Chondrocyte (in vitro differentiated cells): ENCODE results near the gene CDH12. TPM values are rescaled to one million over a fixed set of nuclear protein-coding genes. Genes with fewer than 3 reads are reported as not detected.

Experiments used
- DNase-seq: peaks from one replicate; pipeline ENCODE4 v3.0.0; 2021; ENCODE audit warnings: mixed read lengths, low spot score
- H3K27ac Mint-ChIP-seq: one replicate; pipeline ENCODE4 v1.8.0; 2021; ENCODE audit warnings: mild to moderate bottlenecking, moderate library complexity, mixed read lengths; ENCODE audit not compliant: unreplicated experiment
- H3K27me3 Mint-ChIP-seq: 2 replicates; pipeline ENCODE4 v1.8.0; 2021; ENCODE audit warnings: low read depth, mixed read lengths
- H3K36me3 Mint-ChIP-seq: 2 replicates; pipeline ENCODE4 v1.8.0; 2021; ENCODE audit warnings: low read depth, mixed read lengths
- H3K4me1 Mint-ChIP-seq: 2 replicates; pipeline ENCODE4 v1.8.0; 2021; ENCODE audit warnings: low read depth, mild to moderate bottlenecking, mixed read lengths
- H3K4me3 Mint-ChIP-seq: one replicate; pipeline ENCODE4 v1.8.0; 2021; ENCODE audit warnings: mild to moderate bottlenecking, moderate library complexity, mixed read lengths; ENCODE audit not compliant: unreplicated experiment
- H3K9me3 Mint-ChIP-seq: 2 replicates; pipeline ENCODE4 v1.8.0; 2021; ENCODE audit warnings: low read depth, mixed read lengths
- total RNA-seq: library from RNA; stranded (reverse); gene quantifications from 3 replicates; pipeline ENCODE4 v1.2.1, GENCODE V29; 2021
- TF ChIP-seq, protein P1 (sequence below): fragments of 200-600 bp; sonication (generic); IDR thresholded peaks from 2 replicates; pipeline ENCODE4 v1.5.0; 2021; ENCODE audit warnings: antibody characterized with exemption, mild to moderate bottlenecking, moderate library complexity

The CDH12 gene
- total RNA-seq, 1 donor from 2014 or later, result not detected

GRCh38 chr5:22604711-22605110 lies 248.4 kb downstream of the CDH12 start:
- Mint-ChIP-seq H3K27me3 (peaks cover 5% of the 10 kb centered on the region), H3K36me3 (no peaks in the 10 kb centered on the region), H3K9me3 (peaks cover 9% of the 10 kb centered on the region), H3K4me1 (no peaks in the 10 kb centered on the region), H3K27ac (no peak overlapping the region), H3K4me3 (no peak overlapping the region)
- no peak for DNase-seq
- TF ChIP-seq, protein P1, sequence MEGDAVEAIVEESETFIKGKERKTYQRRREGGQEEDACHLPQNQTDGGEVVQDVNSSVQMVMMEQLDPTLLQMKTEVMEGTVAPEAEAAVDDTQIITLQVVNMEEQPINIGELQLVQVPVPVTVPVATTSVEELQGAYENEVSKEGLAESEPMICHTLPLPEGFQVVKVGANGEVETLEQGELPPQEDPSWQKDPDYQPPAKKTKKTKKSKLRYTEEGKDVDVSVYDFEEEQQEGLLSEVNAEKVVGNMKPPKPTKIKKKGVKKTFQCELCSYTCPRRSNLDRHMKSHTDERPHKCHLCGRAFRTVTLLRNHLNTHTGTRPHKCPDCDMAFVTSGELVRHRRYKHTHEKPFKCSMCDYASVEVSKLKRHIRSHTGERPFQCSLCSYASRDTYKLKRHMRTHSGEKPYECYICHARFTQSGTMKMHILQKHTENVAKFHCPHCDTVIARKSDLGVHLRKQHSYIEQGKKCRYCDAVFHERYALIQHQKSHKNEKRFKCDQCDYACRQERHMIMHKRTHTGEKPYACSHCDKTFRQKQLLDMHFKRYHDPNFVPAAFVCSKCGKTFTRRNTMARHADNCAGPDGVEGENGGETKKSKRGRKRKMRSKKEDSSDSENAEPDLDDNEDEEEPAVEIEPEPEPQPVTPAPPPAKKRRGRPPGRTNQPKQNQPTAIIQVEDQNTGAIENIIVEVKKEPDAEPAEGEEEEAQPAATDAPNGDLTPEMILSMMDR, result no peak

- no peaks in the 10 kb centered on the region for H3K9me3 Mint-ChIP-seq
- TF ChIP-seq, protein P1, result no peak
- H3K36me3 Mint-ChIP-seq, result no peaks in the 10 kb centered on the region
- DNase-seq, result no peak
- peaks cover 5% of the 10 kb centered on the region for H3K27me3 Mint-ChIP-seq
- H3K4me3 Mint-ChIP-seq, result no peak overlapping the region
- no peak overlapping the region for H3K27ac Mint-ChIP-seq
- no peaks in the 10 kb centered on the region for H3K4me1 Mint-ChIP-seq
Measured at GRCh38 chr5:22598796-22599195, 254.3 kb downstream of the CDH12 start.

- Mint-ChIP-seq H3K9me3 (no peaks in the 10 kb centered on the region), H3K36me3 (no peaks in the 10 kb centered on the region), H3K4me1 (no peaks in the 10 kb centered on the region), H3K27me3 (no peaks in the 10 kb centered on the region), H3K27ac (no peak overlapping the region), H3K4me3 (no peak overlapping the region)
- TF ChIP-seq, protein P1, result no peak
- DNase-seq, result no peak
Measured at GRCh38 chr5:22596404-22596970, 256.7 kb downstream of the CDH12 start.

- TF ChIP-seq, protein P1, result no peak
- no peaks in the 10 kb centered on the region for H3K36me3 Mint-ChIP-seq
- H3K4me1 Mint-ChIP-seq, result no peaks in the 10 kb centered on the region
- no peak for DNase-seq
- no peak overlapping the region for H3K4me3 Mint-ChIP-seq
- peaks cover 5% of the 10 kb centered on the region for H3K27me3 Mint-ChIP-seq
- H3K9me3 Mint-ChIP-seq, result no peaks in the 10 kb centered on the region
- H3K27ac Mint-ChIP-seq, result no peak overlapping the region
Measured at GRCh38 chr5:22594491-22594890, 258.7 kb downstream of the CDH12 start.

GRCh38 chr5:22593592-22593991 lies 259.6 kb downstream of the CDH12 start:
- no peaks in the 10 kb centered on the region for H3K9me3 Mint-ChIP-seq
- H3K27me3 Mint-ChIP-seq, result peaks cover 8% of the 10 kb centered on the region
- no peaks in the 10 kb centered on the region for H3K36me3 Mint-ChIP-seq
- no peak for DNase-seq
- TF ChIP-seq, protein P1, result no peak
- H3K4me1 Mint-ChIP-seq, result no peaks in the 10 kb centered on the region
- no peak overlapping the region for H3K4me3 Mint-ChIP-seq
- H3K27ac Mint-ChIP-seq, result no peak overlapping the region
